Fibroblast of lung (primary cell): ENCODE measurements around the gene DUSP9.

ENCODE experiments used
- CTCF ChIP-seq, 2 donors: IDR thresholded peaks in 1 of 2; conservative IDR thresholded peaks in 1 of 2; 1 replicate in 1 of 2; 2 replicates in 1 of 2; pipeline ENCODE4 v1.5.1; 2011 to 2012; ENCODE audit warnings: low read length in 2 of 2, control low read depth in 1 of 2, inconsistent platforms in 1 of 2, low read depth in 1 of 2, mild to moderate bottlenecking in 1 of 2
- EZH2 ChIP-seq: IDR thresholded peaks from 2 replicates; pipeline ENCODE4 v1.5.1; 2012; ENCODE audit warnings: low read length, control low read depth, mild to moderate bottlenecking; ENCODE audit errors: missing control alignments

- TF ChIP-seq CTCF (conservative IDR thresholded peaks at IDR 0.05 in 1 of 2, IDR thresholded peaks at IDR 0.05 in 1 of 2; ENCODE audit: low read depth in 1 of 2, low read length in 2 of 2) (no peak), EZH2 (no peak)
Observed at GRCh38 chrX:153622661-153623309, 24.2 kb upstream of the DUSP9 start.
